HFF-Myc (cell line): ENCODE results near the gene NTRK2.
A peak's percentile ranks its signal among the peaks of the same experiment; 100 is the strongest.

Experiments
- DNase-seq: peaks from one replicate; pipeline ENCODE4 v3.0.0-alpha.2; 2011; ENCODE audit warnings: low read depth; ENCODE audit errors: extremely low read depth
- H3K4me3 ChIP-seq: replicated peaks from 2 replicates; pipeline ENCODE4 v1.5.1; 2011; ENCODE audit warnings: low read depth, mild to moderate bottlenecking, control low read depth, low read length
- CTCF ChIP-seq: IDR thresholded peaks from 2 replicates; pipeline ENCODE4 v1.5.1; 2012; ENCODE audit warnings: mild to moderate bottlenecking, low read depth, low read length, control low read depth; ENCODE audit errors: missing control alignments

Gene NTRK2

GRCh38 chr9:84772511-84772910 lies 103.0 kb downstream of the NTRK2 start:
- TF ChIP-seq CTCF, result no peak
- H3K4me3 ChIP-seq, result no peak overlapping the region
- no peak for DNase-seq

GRCh38 chr9:84773022-84773421 lies 103.5 kb downstream of the NTRK2 start:
- TF ChIP-seq CTCF, result no peak
- no peak overlapping the region for H3K4me3 ChIP-seq
- DNase-seq, result no peak

GRCh38 chr9:84775056-84775643 lies 105.6 kb downstream of the NTRK2 start:
- DNase-seq, result no peak
- H3K4me3 ChIP-seq, result no peak overlapping the region
- no peak for TF ChIP-seq CTCF

GRCh38 chr9:84778570-84778969 lies 109.0 kb downstream of the NTRK2 start:
- H3K4me3 ChIP-seq, result no peak overlapping the region
- no peak for TF ChIP-seq CTCF
- DNase-seq, result no peak

- no peak overlapping the region for H3K4me3 ChIP-seq
- TF ChIP-seq CTCF, result no peak
- DNase-seq, result peak; percentile 33
These were observed 110.4 kb downstream of the NTRK2 start for GRCh38 chr9:84779883-84780282.

- no peak overlapping the region for H3K4me3 ChIP-seq
- TF ChIP-seq CTCF, result no peak
These were observed 110.9 kb downstream of the NTRK2 start for GRCh38 chr9:84780385-84780784.

GRCh38 chr9:84781458-84781857 lies 111.9 kb downstream of the NTRK2 start:
- peak; percentile 39 for TF ChIP-seq CTCF
- DNase-seq, result no peak
- H3K4me3 ChIP-seq, result no peak overlapping the region

More at GRCh38 chr9:84780385-84780784, 110.9 kb downstream of the NTRK2 start:
- DNase-seq, result no peak
